Umbilical cord (tissue), 2 donors: ENCODE measurements around the gene DUSP8. TPM values are rescaled to one million over a fixed set of nuclear protein-coding genes. Genes with fewer than 3 reads are reported as not detected.
"Not testable (repeated sequence)": the region's sequence is repeated elsewhere in the genome, so short reads cannot be mapped to it uniquely, and the experiment has no call there.

Source experiments
- DNase-seq: peaks from one replicate; pipeline ENCODE4 v3.0.0-alpha.2; 2015; ENCODE audit warnings: low spot score
- total RNA-seq: library from RNA; depleted of rRNA; stranded (reverse); fragments of >200 nt; gene quantifications from one replicate; pipeline ENCODE4 v1.2.3, GENCODE V29; 2014; ENCODE audit warnings: low replicate concordance; ENCODE audit not compliant: insufficient read depth

The DUSP8 gene
- 2.4 TPM for total RNA-seq

GRCh38 chr11:1572197-1573076, at the start of gene DUSP8:
TSS of gene DUSP8 (minus strand) at chr11:1572271. CDS start at chr11:1565826, 6,445 bp downstream.
- DNase-seq = peak; percentile 78

GRCh38 chr11:1619449-1619848, 47.4 kb upstream of the DUSP8 start:
- DNase-seq = no peak

- no peak for DNase-seq
Measured at GRCh38 chr11:1618231-1618630, 46.2 kb upstream of the DUSP8 start.

GRCh38 chr11:1608363-1608762, 36.3 kb upstream of the DUSP8 start, which contains the start of gene KRTAP5-3:
TSS of gene KRTAP5-3 (minus strand) at chr11:1608463. CDS start at chr11:1608385, 78 bp downstream.
- DNase-seq = no peak

- DNase-seq = not testable (repeated sequence)
Measured at GRCh38 chr11:1607901-1608300, 35.8 kb upstream of the DUSP8 start.

GRCh38 chr11:1607156-1607845, 35.2 kb upstream of the DUSP8 start:
- peak; percentile 49 for DNase-seq

- not testable (repeated sequence) for DNase-seq
Measured at GRCh38 chr11:1605923-1606322, 33.9 kb upstream of the DUSP8 start.

GRCh38 chr11:1604711-1605110, 32.6 kb upstream of the DUSP8 start:
- DNase-seq = no peak

GRCh38 chr11:1604181-1604580, 32.1 kb upstream of the DUSP8 start:
- no peak for DNase-seq

- no peak for DNase-seq
Measured at GRCh38 chr11:1603629-1604028, 31.6 kb upstream of the DUSP8 start.

GRCh38 chr11:1601663-1602062, 29.6 kb upstream of the DUSP8 start:
- DNase-seq = not testable (repeated sequence)

- DNase-seq = no peak
Measured at GRCh38 chr11:1600626-1601025, 28.6 kb upstream of the DUSP8 start.

- DNase-seq = no peak
Measured at GRCh38 chr11:1598816-1599215, 26.7 kb upstream of the DUSP8 start.

- DNase-seq = not testable (repeated sequence)
Measured at GRCh38 chr11:1598406-1598805, 26.3 kb upstream of the DUSP8 start.

- no peak for DNase-seq
Measured at GRCh38 chr11:1597994-1598380, 25.9 kb upstream of the DUSP8 start, which contains the start of gene KRTAP5-2. TSS of gene KRTAP5-2 (minus strand) at chr11:1598294. CDS start at chr11:1598250, 44 bp downstream.

GRCh38 chr11:1597331-1597993, 25.4 kb upstream of the DUSP8 start:
- DNase-seq = no peak

- DNase-seq = not testable (repeated sequence)
Measured at GRCh38 chr11:1596576-1597121, 24.6 kb upstream of the DUSP8 start.

- DNase-seq = not testable (repeated sequence)
Measured at GRCh38 chr11:1595994-1596575, 24.0 kb upstream of the DUSP8 start.

- no peak for DNase-seq
Measured at GRCh38 chr11:1592628-1593027, 20.6 kb upstream of the DUSP8 start.

- no peak for DNase-seq
Measured at GRCh38 chr11:1589996-1590395, 17.9 kb upstream of the DUSP8 start.
